Bronchial smooth muscle cell (primary cell): ENCODE data around the gene RALGPS1. TPM values are rescaled to one million over a fixed set of nuclear protein-coding genes. Genes with fewer than 3 reads are reported as not detected.

Experiments used
- total RNA-seq: library from RNA; depleted of rRNA; stranded (reverse); fragments of >200 nt; gene quantifications from 2 replicates; pipeline ENCODE4 v1.2.1, GENCODE V29; 2014

Gene RALGPS1
- total RNA-seq = 1.6 and 1.7 TPM in 2 replicates

GRCh38 chr9:126914458-126915280, at the start of gene RALGPS1:
RALGPS1 (plus strand) TSS chr9:126914782; CDS start chr9:126962290, 47,508 bp downstream.

GRCh38 chr9:127122176-127123063, 207.8 kb downstream of the RALGPS1 start, which contains the start of gene ANGPTL2:
ANGPTL2 (minus strand) TSS chr9:127122635; CDS start chr9:127108731, 13,904 bp downstream.

GRCh38 chr9:127264462-127265219, 350.1 kb downstream of the RALGPS1 start, which contains the start of gene GARNL3:
GARNL3 (plus strand) TSS chr9:127264774; CDS start chr9:127264878, 104 bp downstream.

Other genes starting within 250 kb of the RALGPS1 start
- gene ZBTB43, start 109.7 kb upstream of the RALGPS1 start, total RNA-seq = 18.3 and 19.9 TPM in 2 replicates
- gene ZBTB34, start 54.1 kb upstream of the RALGPS1 start, total RNA-seq = 4.1 and 5.8 TPM in 2 replicates
- gene ANGPTL2, start 207.9 kb downstream of the RALGPS1 start, total RNA-seq = 55.8 and 75.3 TPM in 2 replicates